M059J (cell line): ENCODE results near the gene RND3. TPM values are rescaled to one million over a fixed set of nuclear protein-coding genes. Genes with fewer than 3 reads are reported as not detected.

Experiments
- DNase-seq: peaks from one replicate; pipeline ENCODE4 v3.0.0-alpha.2; 2012; ENCODE audit warnings: low read depth
- total RNA-seq: library from RNA; depleted of rRNA; stranded (reverse); fragments of >200 nt; shearing (Covaris generic); gene quantifications from 2 replicates; pipeline ENCODE4 v1.2.3, GENCODE V29; 2014

Gene RND3
- total RNA-seq, 1 experiment from 2014 or later, result 187 TPM

- no peak for DNase-seq
These were observed 11.2 kb downstream of the RND3 start for GRCh38 chr2:150476286-150476685.

- DNase-seq, result no peak
These were observed 11.8 kb downstream of the RND3 start for GRCh38 chr2:150475479-150476250.

GRCh38 chr2:150474326-150475074, 13.0 kb downstream of the RND3 start:
- no peak for DNase-seq

DNA sequence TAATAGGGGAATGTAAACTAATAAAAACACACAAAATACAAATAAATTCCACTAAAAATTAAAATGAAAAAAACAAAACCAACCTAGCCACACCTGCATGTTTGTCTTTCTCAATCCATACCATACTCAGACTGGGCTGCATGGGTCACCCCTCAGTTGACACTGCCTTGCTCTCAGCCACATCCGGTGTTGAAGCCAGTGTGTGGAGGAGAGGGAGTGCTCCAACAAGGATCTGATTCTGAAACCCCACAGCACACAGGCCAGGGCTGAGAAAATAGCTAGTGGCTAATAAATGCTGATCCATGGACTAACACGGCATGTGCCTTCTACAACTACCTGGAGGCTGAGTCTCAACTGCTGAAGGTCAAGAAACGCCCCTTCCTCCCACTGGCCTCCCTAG, 13.7 kb downstream of the RND3 start:
- DNase-seq, result no peak

DNA sequence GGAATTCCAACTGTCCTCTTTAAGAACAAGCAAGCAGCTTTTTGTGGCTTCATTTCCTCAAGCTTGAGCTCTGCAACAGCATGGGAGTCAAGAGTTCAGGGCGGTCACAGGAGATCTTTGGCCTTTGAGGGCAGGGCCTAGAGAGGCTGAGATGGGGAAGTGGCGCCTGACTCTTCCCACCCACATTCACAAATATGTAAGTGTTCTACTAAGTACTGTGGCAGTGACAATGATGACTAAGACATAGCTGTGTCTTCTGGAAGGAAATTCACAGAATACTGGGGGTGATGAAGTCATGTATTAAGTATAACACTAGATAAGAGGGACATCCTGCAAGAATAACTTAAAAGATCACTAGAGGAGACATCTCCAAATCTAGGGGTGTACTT, 15.0 kb downstream of the RND3 start:
- peak; percentile 87 for DNase-seq

DNA sequence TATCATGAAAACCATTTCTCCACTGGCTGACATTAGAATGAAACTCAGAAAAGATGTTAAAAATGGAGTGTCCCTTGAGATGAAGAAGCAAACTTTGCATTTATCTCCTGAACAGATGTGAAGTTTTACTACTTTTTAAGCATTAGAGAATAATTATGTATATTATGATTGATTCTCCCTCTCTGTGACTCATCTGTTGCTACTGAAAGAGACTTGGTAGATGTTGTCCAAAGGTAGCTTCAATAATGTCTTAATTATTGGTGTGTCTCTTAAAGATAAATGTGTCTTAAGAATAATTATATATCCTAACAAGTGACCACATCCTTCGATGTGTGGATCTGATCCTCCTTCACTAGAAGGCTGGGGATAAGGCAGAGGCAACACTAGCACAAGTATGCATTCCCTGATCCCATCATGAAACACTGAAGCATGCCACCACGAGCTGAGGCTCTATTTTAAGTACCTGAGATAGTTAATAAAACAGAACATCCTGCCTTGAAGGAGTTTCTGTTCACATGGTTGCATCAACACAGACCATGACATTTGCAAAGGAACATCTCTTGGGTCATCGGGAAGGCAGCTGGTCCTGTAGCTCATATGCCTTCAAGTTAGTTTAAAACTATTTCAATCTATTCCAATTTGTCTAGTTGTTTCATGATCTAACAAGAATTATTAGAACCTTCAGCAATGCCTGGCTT, 15.5 kb downstream of the RND3 start:
- DNase-seq, result no peak

GRCh38 chr2:150470435-150470834, 17.0 kb downstream of the RND3 start:
- DNase-seq, result no peak

GRCh38 chr2:150469706-150470274, 17.7 kb downstream of the RND3 start:
- DNase-seq, result no peak

DNA sequence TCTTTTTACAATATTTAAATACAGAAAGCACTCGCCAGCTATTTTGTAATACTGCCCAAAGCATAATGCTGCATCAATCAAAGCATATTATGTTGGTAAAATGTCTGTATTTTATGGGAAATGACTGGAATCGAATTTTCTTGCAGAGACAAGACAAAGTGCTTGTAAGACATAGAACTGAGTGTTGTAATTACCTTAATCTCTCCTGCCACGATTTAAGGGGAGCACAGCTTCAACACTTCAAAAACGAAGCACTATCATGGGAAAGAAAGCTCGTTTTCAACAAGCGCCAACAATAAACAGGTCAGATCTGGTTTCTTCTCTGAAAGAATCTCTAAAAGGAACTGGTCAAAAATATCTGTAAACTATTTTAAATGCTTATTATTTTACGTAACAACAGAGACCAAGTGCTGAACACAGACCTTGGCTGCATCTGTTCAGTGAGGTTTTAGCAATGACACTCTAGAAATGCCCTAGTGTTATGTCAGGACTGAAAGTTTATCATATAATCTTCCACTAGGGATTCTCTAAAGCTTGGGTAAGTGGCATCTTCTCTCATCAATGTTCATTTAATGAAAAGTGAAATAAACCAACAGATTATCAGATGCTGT, 19.0 kb downstream of the RND3 start:
- no peak for DNase-seq

DNA sequence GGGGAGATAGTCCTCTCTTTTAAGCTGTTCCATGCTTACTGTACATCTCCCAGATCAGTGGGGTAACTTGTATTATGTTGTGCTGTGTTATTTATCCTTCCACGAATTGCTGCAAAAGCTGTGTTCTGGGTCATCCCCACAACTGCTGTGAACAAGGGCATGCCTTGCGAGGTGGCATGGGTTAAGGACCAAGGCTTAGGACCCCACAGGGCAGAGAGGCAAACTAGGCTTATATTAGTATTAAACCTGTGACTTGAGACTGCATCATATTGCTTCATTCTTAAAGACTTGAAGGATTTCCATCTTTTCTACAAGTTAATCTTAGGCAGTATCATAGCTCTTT, 19.9 kb downstream of the RND3 start:
- DNase-seq, result peak; percentile 53

DNA sequence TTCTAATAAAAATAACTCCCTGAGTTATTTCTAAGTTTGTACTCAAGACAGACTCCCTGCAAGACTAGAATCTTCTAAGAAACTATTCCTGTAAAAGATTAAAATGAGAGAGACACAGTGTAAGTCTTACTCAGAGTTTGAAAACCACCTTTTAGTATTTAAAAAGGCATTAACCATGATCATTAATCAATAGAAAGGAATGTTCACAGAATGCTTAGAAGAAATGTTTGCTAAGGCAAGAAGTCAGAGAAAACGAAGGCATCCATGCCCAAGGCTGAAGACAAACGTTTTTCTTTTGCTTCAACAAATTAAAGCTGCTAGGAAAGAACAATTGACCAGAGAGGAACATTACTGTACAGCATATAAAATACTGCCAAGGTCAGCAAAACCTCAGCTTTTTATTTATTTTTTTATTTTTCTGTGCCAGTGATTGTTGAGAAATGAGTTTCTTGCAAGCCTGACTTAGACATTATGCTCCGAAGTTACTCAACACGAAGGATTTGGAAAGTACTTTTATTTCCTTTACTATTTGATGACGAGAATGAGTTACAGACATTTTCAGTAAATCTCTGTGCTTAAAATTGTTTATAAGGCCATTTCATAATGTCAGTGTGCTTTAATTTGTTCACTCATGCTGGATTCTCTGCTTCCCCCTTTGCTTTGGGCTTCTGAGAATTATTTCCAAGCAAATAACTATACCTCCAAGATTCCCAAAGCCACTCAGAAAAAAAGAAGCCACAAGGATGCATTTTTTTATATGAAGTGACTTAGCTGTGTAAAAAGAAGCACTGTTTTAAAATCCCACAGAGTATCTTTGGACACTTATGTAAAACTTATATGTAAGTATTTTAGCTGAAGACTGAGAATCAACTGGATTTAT, 20.5 kb downstream of the RND3 start:
- DNase-seq, result peak; percentile 69

- no peak for DNase-seq
These were observed 21.5 kb downstream of the RND3 start for GRCh38 chr2:150465703-150466569.

DNA sequence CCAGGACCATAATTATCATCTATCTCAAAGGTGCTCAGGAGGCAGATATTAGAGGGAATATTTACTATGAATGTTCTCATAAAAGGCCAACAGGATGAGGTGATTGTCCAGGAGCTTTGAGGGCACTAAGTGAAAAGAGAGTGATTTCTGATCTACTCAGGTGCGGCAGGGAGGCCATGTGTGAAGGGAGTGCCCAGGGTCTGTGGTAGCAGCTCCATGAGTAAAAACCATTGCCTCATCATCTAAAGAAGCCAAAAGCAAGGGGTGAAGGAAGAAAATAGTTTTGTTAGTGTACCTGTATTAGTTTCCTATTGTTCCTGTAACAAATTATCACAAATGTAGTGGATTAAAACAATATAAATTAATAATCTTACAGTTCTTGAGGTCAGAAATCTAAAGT, 22.5 kb downstream of the RND3 start:
- no peak for DNase-seq

GRCh38 chr2:150464270-150464669, 23.2 kb downstream of the RND3 start:
- no peak for DNase-seq

- no peak for DNase-seq
These were observed 24.7 kb downstream of the RND3 start for GRCh38 chr2:150462770-150463169.

DNA sequence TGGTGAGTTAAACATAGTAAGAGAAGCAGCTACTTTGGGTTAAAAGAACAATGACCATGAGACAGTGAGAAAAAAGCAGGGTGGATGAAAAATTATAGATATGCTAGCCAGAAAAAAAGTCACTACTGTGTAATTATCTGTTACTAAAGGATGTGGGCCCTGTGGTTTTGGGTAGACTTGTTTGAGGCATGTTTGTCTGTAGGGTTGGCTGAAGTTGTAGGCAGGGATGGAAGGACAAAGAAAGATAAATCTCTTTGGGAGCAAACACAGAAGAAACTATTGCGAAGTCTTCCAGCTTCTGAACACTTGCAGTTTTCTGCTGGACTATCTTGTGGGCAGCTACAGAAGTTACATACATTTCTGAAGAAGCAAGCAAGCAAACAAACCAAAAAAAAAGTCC, 28.2 kb downstream of the RND3 start:
- DNase-seq, result no peak

DNA sequence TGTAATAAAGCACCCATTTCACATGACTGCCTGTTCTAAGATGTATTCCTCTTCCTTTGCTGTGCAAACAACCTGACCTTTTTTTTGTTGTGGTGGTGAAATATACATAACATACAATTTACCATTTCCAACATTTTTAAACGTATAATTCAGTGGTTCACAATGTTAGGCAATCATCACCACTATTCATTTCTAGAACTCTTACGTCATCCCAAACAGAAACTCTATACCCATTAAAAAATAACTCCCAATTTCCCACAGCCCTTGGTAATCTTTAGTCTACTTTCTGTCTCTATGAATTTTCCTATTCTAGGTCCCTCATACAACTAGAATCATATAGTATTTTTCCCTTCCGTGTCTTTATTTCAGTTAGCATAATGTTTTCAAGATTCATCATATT, 36.7 kb downstream of the RND3 start:
- no peak for DNase-seq

DNA sequence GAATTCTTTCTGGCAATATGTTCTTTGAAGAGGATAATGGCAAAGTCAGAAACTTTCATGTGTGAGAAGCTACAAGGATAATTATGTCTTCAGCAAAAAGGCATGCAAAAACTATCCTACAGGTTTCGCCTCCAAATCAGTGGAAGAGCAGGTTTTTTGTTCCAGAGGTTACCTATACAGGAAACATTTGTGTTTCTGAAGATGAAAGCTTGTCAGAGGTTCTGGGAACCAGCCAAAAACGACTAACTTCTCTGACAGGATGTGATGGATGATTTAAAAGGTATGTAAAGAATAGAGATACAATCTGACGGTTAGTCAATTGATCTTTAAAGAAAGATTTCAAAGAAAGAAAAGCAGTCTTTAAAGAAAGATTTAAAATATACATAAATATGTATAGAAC, 37.6 kb downstream of the RND3 start:
- no peak for DNase-seq

- DNase-seq, result no peak
These were observed 42.1 kb downstream of the RND3 start for GRCh38 chr2:150445398-150445797.

GRCh38 chr2:150442484-150442883, 45.0 kb downstream of the RND3 start:
- DNase-seq, result no peak
